G401 (cell line): ENCODE data around the gene GRAMD2A. TPM values are rescaled to one million over a fixed set of nuclear protein-coding genes. Genes with fewer than 3 reads are reported as not detected.

Source experiments
- DNase-seq: peaks from one replicate; pipeline ENCODE4 v3.0.0-alpha.2; 2015; ENCODE audit warnings: low spot score
- in situ Hi-C: cut with HindIII; loops from 2 replicates; pipeline ENCODE4 v1.10.0; 2016; ENCODE audit warnings: low sequenced_read_pairs, mixed read lengths
- total RNA-seq: library from RNA; depleted of rRNA; stranded (reverse); fragments of >200 nt; shearing (Covaris generic); gene quantifications from 2 replicates; pipeline ENCODE4 v1.2.3, GENCODE V29; 2014

GRAMD2A gene
- total RNA-seq, 1 experiment from 2014 or later, result not detected

- DNase-seq, result no peak
Measured at GRCh38 chr15:72195101-72195511, 2.5 kb downstream of the GRAMD2A start.

DNA sequence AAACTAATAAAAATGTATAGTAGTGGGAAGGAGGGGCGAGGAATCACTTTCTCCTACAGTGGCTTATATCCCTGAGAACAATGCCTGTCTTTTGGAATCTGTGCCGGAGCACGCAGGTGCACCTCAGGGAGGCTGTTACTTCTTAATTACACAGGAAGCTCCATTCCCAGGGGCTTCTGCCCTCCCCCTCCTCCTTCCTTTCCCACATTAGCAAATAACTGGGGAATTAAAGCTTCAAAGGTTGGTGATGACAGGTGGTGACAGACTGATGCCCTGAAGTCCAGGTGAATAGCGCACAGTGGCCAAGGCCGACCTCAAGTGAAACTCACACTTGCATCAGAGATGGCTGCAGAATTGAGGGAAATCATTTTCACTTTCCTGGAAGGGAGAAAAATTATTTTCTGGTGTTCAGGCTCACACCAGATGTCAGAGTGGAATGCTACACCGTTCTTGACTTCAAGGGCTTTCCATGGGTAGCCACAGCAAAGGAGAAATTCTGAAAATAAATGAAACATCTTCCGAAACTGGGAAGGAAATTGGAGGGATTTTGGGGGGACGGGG lies 3.7 kb downstream of the GRAMD2A start:
- in situ Hi-C loops, result no loop called here
- no peak for DNase-seq

More at GRCh38 chr15:72195101-72195511, 2.5 kb downstream of the GRAMD2A start:
- in situ Hi-C loops, result no loop called here

DNA sequence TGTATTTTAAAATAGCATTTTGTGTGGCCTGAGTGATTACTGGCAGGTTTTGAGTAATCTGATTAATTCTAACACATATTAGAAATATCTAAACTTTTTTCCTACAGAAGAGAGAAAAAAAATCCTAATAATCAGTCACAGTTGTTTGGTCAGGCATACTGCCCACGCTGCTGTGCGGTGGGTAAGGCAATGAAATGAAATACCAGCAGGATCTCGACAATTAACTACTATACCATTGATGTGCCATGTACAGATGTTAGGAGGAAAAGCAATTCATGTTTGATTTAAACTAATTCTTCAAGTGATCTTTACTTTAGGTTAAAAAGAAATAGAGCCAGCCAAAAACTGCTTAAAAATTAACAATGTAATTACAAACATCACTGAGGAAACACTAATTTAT lies 5.2 kb downstream of the GRAMD2A start:
- in situ Hi-C loops, result no loop called here

DNA sequence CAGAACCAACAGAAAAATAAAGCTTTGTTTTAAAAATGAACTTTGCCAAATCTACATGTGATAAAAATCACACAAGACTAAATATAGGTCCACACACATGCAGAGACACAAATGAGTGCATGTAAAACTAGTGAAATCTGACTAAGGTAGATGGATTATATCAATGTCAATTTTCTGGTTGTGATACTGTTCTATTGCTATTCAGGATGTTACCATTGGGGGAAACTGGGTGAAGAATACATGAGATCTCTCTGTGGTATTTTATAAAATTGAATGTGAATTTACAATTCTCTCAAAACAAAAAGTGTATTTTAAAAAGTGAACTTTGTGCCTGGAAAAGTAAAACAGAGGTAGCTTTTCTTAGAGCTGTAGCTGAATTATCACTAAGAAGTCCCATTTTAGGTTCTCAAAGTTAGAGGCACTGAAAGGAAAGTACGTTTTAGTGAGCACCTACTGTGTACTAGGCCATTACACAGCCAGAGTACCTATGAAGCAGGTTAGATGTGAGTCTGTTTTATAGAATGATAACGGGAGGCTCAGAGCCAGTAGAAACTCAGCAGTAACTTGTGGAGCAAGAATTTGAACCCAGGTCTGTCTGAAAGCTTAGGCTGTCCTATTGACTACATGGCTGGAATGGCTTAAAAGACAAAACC lies 8.2 kb downstream of the GRAMD2A start:
- in situ Hi-C loops, result no loop called here

More for the DNA sequence above, 5.2 kb downstream of the GRAMD2A start:
- DNase-seq, result no peak

DNA sequence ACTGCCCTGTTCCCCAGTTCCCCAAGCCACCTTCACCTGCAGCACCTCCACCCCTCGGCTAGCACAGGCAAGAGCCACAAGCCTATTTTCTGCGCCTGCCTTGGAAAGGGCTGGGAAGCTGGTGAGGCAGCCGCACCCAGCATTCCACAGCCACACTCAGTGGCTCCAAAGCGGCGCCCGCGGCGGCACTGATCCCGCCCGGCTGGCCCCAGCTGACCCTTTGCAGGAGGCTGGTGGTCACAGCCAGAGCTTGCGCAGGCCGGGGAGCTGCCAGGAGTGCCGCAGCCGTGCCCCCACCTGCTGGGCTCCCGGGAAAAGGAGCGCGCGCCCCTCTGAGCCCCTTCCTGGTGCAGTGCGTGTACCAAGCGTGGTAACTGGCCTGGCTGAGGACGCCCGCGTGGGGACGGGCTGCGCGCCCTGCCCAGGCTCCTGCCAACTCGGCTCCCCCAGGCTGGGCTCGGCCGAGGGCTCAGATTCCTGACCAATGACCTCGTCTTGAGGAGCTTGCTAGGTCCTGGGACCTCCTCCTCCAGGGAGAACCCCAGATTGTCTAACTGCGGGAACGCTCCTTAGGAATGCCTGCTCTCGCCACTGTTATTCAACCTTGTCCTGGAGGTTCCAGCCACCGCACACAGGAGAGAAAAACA lies 13.3 kb downstream of the GRAMD2A start:
- DNase-seq, result no peak
- in situ Hi-C loops, result no loop called here

More for the DNA sequence above, 8.2 kb downstream of the GRAMD2A start:
- no peak for DNase-seq

- in situ Hi-C loops, result no loop called here
- no peak for DNase-seq
Measured at GRCh38 chr15:72183781-72184164, 13.8 kb downstream of the GRAMD2A start.

DNA sequence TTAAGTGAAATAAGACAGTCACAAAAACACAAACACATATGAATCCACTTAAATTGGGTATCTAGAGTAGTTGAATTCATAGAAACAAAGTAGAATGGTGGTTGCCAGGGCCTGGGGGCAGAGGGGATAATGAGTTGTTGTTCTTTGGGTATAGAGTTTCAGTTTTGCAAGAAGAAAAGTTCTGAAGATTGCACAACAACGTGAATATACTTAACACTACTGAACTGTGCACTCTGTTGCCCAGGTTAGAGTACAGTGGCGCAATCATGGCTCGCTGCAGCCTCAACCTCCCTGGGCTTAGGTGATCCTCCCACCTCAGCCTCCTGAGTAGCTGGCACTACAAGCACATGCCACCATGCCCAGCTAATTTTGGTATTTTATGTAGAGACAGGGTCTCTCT lies 14.9 kb downstream of the GRAMD2A start:
- no peak for DNase-seq
- in situ Hi-C loops, result no loop called here

- in situ Hi-C loops, result no loop called here
- DNase-seq, result no peak
Measured at GRCh38 chr15:72182244-72182643, 15.3 kb downstream of the GRAMD2A start.

DNA sequence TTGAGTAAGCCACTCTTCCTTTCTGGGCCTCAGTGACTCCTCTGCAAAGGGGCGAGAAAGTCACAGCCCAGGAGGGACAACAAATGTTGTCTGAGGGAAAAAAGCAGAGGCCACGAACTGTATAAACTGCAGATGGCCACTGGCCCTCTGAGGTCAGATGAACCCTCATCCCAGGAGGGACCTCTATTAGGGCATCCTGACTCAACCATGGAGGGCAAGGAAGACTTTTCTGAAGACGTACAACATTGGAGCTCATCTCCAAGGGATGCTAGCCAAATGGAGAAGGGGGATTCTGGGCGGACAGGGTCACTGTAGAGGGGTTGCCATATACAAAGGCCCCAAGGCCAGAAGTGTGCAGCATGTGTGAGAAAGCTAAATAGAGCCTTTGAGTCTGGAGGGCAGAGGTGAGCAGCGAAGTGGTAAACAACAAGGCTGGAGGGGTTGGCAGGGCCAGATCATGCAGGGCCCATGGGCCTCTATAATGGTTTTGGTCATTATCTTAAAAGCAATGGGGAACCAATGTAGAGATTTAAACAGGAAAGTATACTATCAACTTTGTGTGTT lies 16.7 kb downstream of the GRAMD2A start:
- no peak for DNase-seq
- in situ Hi-C loops, result no loop called here

DNA sequence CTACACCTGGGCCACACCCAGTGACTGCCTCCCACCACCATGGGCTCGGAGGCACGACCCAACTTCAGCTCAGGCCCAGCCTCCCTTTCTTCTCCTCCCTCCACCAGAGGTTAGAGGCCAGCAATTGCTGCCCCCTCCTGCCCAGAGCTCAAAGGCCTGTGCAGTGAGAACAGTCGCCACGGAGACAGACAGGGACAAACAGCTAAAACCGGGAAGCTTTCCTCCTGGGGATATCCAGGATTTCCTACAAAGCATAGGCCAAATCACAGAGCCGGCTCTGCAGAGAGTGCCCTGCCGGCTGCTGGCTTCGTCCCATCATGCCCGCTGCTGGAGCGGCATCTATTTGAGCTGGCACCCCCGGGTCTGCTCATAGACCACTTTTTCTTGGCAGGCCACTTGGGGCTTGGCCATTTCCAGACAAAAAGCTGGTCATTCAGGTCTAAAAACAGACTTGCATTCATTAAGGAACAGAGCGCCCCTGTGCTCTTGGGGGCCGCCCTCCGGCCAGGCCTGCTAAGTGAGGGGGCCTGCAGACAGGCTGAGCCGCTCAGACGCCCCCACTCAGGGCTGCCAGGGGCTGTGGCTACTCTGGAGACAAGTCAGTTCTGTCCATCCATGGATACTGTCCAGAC lies 17.5 kb downstream of the GRAMD2A start:
- peak; percentile 48 for DNase-seq
- in situ Hi-C loops, result no loop called here

- no peak for DNase-seq
Measured at GRCh38 chr15:72178976-72179585, 18.5 kb downstream of the GRAMD2A start.

GRCh38 chr15:72176743-72177142 lies 20.8 kb downstream of the GRAMD2A start:
- DNase-seq, result no peak
- in situ Hi-C loops, result no loop called here

More at GRCh38 chr15:72178976-72179585, 18.5 kb downstream of the GRAMD2A start:
- in situ Hi-C loops, result no loop called here

- DNase-seq, result no peak
- in situ Hi-C loops, result no loop called here
Measured at GRCh38 chr15:72176159-72176558, 21.4 kb downstream of the GRAMD2A start.

- no peak for DNase-seq
- in situ Hi-C loops, result no loop called here
Measured at GRCh38 chr15:72175186-72176044, 22.2 kb downstream of the GRAMD2A start.

GRCh38 chr15:72174551-72175165 lies 22.9 kb downstream of the GRAMD2A start:
- no peak for DNase-seq
- in situ Hi-C loops, result no loop called here

DNA sequence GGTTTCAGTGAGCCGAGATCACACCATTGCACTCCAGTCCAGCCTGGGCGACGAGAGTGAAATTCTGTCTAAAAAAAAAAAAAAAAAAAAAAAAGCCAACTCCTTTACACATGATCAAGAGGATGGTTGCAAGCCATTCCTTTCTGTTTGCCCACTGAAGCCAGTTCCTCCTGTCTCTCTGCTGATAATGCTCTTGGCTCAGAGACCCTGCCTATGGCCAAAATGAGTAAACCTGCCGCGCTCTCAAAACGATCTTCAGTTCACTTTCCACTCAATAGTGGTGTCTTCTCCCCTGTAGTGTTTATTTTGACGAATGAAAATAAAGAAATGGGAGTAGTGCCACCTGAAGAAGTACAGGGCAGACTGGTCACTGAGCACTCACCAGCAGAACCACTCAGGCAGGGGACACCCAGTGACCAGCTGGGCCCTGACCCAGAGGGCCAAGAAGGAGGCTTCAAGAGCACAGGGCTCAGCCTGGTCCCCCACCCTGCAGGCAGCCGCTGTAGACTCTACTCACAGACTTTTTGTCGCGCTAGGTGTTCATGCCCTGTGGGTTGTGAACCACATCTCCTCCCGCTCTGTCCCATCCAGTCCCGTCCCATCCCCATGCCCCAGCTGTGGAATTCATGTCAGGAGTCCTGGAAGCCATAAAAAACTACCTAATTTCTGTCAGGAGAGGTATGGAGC lies 23.6 kb downstream of the GRAMD2A start:
- DNase-seq, result no peak
- in situ Hi-C loops, result no loop called here

DNA sequence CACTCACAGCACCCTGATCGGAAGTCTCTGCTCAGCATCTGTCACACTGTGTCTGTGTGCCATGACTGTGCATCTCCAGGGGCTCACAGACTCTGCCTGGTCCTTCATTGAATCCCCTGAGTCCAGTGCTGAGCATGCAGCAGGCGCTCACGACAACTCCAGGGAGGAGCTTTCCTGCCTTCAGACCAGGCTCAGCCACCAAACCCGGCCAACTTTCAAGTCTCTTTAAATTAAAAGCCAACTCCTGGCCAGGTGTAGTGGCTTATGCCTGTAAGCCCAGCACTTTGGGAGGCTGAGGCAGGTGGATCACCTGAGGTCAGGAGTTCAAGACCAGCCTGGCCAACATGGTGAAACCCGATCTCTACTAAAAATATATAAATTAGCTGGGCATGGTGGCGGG lies 24.2 kb downstream of the GRAMD2A start:
- in situ Hi-C loops, result no loop called here

DNA sequence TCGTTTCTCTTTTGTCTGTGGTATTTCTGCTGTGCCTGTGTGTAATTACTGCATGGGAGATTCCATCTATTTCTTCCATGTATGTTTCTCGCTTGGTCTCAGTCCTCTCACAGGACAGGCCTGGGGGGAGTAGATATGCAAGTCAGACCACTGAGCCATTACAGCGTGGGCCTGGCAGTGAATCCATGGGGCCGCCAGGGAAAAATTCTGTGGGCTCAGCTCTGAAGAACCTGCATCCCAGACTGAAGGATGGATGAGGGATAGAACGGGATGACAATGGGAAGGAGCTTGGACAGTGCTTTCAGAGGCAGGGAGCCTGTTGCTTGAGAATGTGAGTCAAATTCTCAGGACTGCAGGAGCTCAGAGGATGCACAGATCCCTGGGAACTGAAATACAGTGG lies 24.8 kb downstream of the GRAMD2A start:
- in situ Hi-C loops, result no loop called here
- DNase-seq, result no peak

More for the DNA sequence above, 24.2 kb downstream of the GRAMD2A start:
- no peak for DNase-seq
